SK-N-MC (cell line): Measurements from ENCODE around the gene EHD3.

Source experiments
- EZH2 ChIP-seq: fragments of 200-600 bp; sonication (generic); IDR thresholded peaks from one replicate; pipeline ENCODE4 v1.6.1; 2017; ENCODE audit warnings: antibody characterized with exemption
- FOXP2 ChIP-seq: optimal IDR thresholded peaks from 2 replicates; pipeline ENCODE3; 2011; ENCODE audit warnings: mild to moderate bottlenecking, moderate library complexity; ENCODE audit not compliant: insufficient read depth; ENCODE audit errors: extremely low read length, control extremely low read depth
- POLR2AphosphoS5 ChIP-seq: IDR thresholded peaks from 2 replicates; pipeline ENCODE4 v1.6.1; 2012; ENCODE audit warnings: mild to moderate bottlenecking, low read depth, low read length, borderline replicate concordance

DNA sequence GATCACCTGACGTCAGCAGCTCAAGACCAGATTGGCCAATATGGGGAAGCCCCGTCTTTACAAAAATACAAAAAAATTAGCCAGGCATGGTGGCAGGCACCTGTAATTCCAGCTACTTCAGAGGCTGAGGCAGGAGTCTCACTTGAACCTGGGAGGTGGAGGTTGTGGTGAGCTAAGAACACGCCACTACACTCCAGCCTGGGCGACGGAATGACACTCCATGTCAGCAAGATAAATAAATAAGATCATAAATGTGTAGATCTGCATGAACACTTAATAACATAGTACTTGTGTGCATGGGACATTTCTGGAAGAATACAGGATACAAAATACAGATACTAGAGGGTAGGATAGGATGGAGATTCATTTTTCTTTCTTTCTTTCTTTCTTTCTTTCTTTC lies 9.1 kb downstream of the EHD3 start:
- TF ChIP-seq POLR2AphosphoS5 (no peak), EZH2 (no peak), FOXP2 (no peak)
